Prostate gland (tissue), 2 donors: Measurements from ENCODE around the gene RASL10B.

Experiments
- POLR2A ChIP-seq: fragments of 450-650 bp; IDR thresholded peaks from one replicate; pipeline ENCODE4 v1.6.1; 2016; ENCODE audit warnings: antibody characterized with exemption, mild to moderate bottlenecking
- TF ChIP-seq, protein P1 (sequence below), 4 experiments: fragments of 200-600 bp in 2 of 4; fragments of 450-650 bp in 2 of 4; sonication (generic) in 2 of 4; IDR thresholded peaks; 1 replicate in 3 of 4; 2 replicates in 1 of 4; pipeline ENCODE4 v1.5.1; 2016 to 2019; ENCODE audit warnings: antibody characterized with exemption in 4 of 4, mild to moderate bottlenecking in 2 of 4, moderate library complexity in 2 of 4

DNA sequence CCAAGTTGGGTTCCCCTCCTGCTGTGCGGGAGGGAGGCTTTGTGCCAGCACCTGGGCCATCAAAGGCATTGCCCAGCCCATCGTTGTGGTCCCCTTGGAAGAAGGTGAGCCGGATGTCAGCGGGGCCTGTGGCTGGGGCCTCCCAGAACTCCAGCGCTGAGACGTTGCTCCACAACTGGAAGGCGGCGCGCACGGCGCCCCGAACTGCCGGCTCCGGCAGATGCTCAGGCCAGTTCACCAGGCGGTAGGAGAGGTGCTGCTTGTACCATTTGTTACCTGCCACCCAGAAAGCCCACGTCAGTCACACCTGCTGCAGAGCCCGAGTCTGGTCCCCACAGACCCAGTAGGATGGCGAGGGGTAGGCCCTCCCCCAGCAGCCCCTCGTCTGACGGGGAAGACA lies 41.7 kb downstream of the RASL10B start:
- TF ChIP-seq, protein P1, sequence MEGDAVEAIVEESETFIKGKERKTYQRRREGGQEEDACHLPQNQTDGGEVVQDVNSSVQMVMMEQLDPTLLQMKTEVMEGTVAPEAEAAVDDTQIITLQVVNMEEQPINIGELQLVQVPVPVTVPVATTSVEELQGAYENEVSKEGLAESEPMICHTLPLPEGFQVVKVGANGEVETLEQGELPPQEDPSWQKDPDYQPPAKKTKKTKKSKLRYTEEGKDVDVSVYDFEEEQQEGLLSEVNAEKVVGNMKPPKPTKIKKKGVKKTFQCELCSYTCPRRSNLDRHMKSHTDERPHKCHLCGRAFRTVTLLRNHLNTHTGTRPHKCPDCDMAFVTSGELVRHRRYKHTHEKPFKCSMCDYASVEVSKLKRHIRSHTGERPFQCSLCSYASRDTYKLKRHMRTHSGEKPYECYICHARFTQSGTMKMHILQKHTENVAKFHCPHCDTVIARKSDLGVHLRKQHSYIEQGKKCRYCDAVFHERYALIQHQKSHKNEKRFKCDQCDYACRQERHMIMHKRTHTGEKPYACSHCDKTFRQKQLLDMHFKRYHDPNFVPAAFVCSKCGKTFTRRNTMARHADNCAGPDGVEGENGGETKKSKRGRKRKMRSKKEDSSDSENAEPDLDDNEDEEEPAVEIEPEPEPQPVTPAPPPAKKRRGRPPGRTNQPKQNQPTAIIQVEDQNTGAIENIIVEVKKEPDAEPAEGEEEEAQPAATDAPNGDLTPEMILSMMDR (IDR thresholded peaks at IDR 0.05) = no peak
- TF ChIP-seq POLR2A = no peak
